H1 (cell line): ENCODE data around the gene BACE1. TPM values are rescaled to one million over a fixed set of nuclear protein-coding genes. Genes with fewer than 3 reads are reported as not detected.
"Not testable (repeated sequence)": the region's sequence is repeated elsewhere in the genome, so short reads cannot be mapped to it uniquely, and the experiment has no call there.

Experiments
- CTCF ChIA-PET: fragments of 300-600 bp; sonication (Branson Sonifier 250); formaldehyde crosslinking; loops from one replicate; lab custom pipeline; 2021; ENCODE audit not compliant: partially characterized antibody; lab: Charles Lee
- POLR2A ChIA-PET: fragments of 300-600 bp; sonication (Branson Sonifier 250); formaldehyde crosslinking; loops from one replicate; lab custom pipeline; 2021; ENCODE audit warnings: inconsistent platforms; ENCODE audit not compliant: partially characterized antibody; lab: Charles Lee
- DNase-seq, 2 experiments: peaks; one replicate each; pipeline versions ENCODE4 v3.0.0 to v3.0.0-alpha.2; 2010 to 2022; ENCODE audit warnings: low spot score in 2 of 2, low read depth in 1 of 2, mixed read lengths in 1 of 2
- FAIRE-seq: peaks from 2 replicates; lab custom pipeline; 2011; peaks lifted over from hg19 to GRCh38; lab: Jason Lieb, UNC
- H2AFZ ChIP-seq: 2 replicates; pipeline ENCODE4 v1.8.1; 2012; ENCODE audit warnings: low read length, inconsistent platforms
- H2AK5ac ChIP-seq: 2 replicates; pipeline ENCODE4 v1.6.1; 2013; ENCODE audit warnings: low read depth, low read length
- H2BK120ac ChIP-seq: replicated peaks from 2 replicates; pipeline ENCODE3; 2013; ENCODE audit warnings: low read depth, low read length, inconsistent platforms
- H2BK12ac ChIP-seq: 2 replicates; pipeline ENCODE4 v1.6.1; 2013; ENCODE audit warnings: low read depth, low read length
- H2BK15ac ChIP-seq: 2 replicates; pipeline ENCODE4 v1.6.1; 2013; ENCODE audit warnings: low read length
- H2BK20ac ChIP-seq: 2 replicates; pipeline ENCODE4 v1.6.1; 2013; ENCODE audit warnings: low read length
- H2BK5ac ChIP-seq: 2 replicates; pipeline ENCODE4 v1.6.1; 2013; ENCODE audit warnings: low read depth, low read length
- H3K14ac ChIP-seq: 2 replicates; pipeline ENCODE4 v1.6.1; 2013; ENCODE audit warnings: inconsistent platforms; ENCODE audit not compliant: insufficient read length
- H3K18ac ChIP-seq: 2 replicates; pipeline ENCODE4 v1.6.1; 2013; ENCODE audit warnings: low read length; ENCODE audit errors: extremely low read depth
- H3K23ac ChIP-seq: 2 replicates; pipeline ENCODE4 v1.6.1; 2013; ENCODE audit warnings: inconsistent platforms; ENCODE audit not compliant: insufficient read length
- H3K23me2 ChIP-seq: 2 replicates; pipeline ENCODE4 v1.6.1; 2013; ENCODE audit warnings: low read depth, low read length
- H3K27ac ChIP-seq: 2 replicates; pipeline ENCODE4 v1.6.1; 2011; ENCODE audit warnings: low read depth, low read length, inconsistent platforms
- H3K27me3 ChIP-seq, 4 experiments: replicated peaks in 1 of 4; 1 replicate in 1 of 4; 2 replicates in 3 of 4; pipeline versions ENCODE4 v1.6.1 to v1.8.1; 2011 to 2013; ENCODE audit warnings: low read length in 3 of 4, mild to moderate bottlenecking in 3 of 4, inconsistent platforms in 2 of 4, mixed read lengths in 2 of 4, moderate library complexity in 1 of 4; ENCODE audit not compliant: control insufficient read depth in 3 of 4, insufficient read depth in 3 of 4; ENCODE audit errors: extremely low read depth in 1 of 4
- H3K36me3 ChIP-seq, 4 experiments: 2 replicates each; pipeline versions ENCODE4 v1.6.1 to v1.8.1; 2011 to 2013; ENCODE audit warnings: mild to moderate bottlenecking in 4 of 4, low read length in 3 of 4, moderate library complexity in 2 of 4, control low read depth in 1 of 4, inconsistent platforms in 1 of 4; ENCODE audit not compliant: insufficient read depth in 4 of 4, control insufficient read depth in 2 of 4
- H3K4ac ChIP-seq: replicated peaks from 2 replicates; pipeline ENCODE3; 2013; ENCODE audit warnings: low read length, low read depth, mixed read lengths, inconsistent platforms; ENCODE audit not compliant: insufficient read length
- H3K4me1 ChIP-seq, 4 experiments: replicated peaks in 1 of 4; 1 replicate in 1 of 4; 2 replicates in 3 of 4; pipeline versions ENCODE4 v1.6.1 to v1.8.1; 2011 to 2013; ENCODE audit warnings: low read length in 3 of 4, inconsistent platforms in 2 of 4, mixed read lengths in 1 of 4; ENCODE audit not compliant: insufficient read depth in 4 of 4, control insufficient read depth in 3 of 4
- H3K4me2 ChIP-seq, 2 experiments: 2 replicates each; pipeline versions ENCODE4 v1.6.1 to v1.8.1; 2011 to 2013; ENCODE audit warnings: low read depth in 2 of 2, low read length in 2 of 2, control low read depth in 1 of 2, inconsistent platforms in 1 of 2, mild to moderate bottlenecking in 1 of 2; ENCODE audit not compliant: insufficient read depth in 1 of 2
- H3K4me3 ChIP-seq, 4 experiments: fragments of 200-600, 300-600 bp in 1 of 4; sonication (generic), shearing (Covaris generic), sonication (Bioruptor Twin) in 1 of 4; 2 replicates each; pipeline versions ENCODE4 v1.5.1 to v1.8.1; 2011 to 2016; ENCODE audit warnings: low read length in 4 of 4, low read depth in 3 of 4, control low read depth in 2 of 4, inconsistent platforms in 2 of 4, mild to moderate bottlenecking in 2 of 4, mixed read lengths in 1 of 4, moderate library complexity in 1 of 4; ENCODE audit not compliant: insufficient read depth in 2 of 4; ENCODE audit errors: extremely low read depth in 1 of 4
- H3K56ac ChIP-seq: replicated peaks from 2 replicates; pipeline ENCODE3; 2013; ENCODE audit warnings: low read depth, mild to moderate bottlenecking, mixed read lengths, low read length, inconsistent platforms; ENCODE audit not compliant: insufficient read length
- H3K79me1 ChIP-seq: 2 replicates; pipeline ENCODE4 v1.6.1; 2013; ENCODE audit warnings: low read depth, low read length, control low read depth
- H3K79me2 ChIP-seq, 2 experiments: 2 replicates each; pipeline versions ENCODE4 v1.6.1 to v1.8.1; 2012 to 2013; ENCODE audit warnings: low read length in 2 of 2, mild to moderate bottlenecking in 2 of 2, inconsistent platforms in 1 of 2; ENCODE audit not compliant: insufficient read depth in 2 of 2, control insufficient read depth in 1 of 2
- H3K9ac ChIP-seq, 4 experiments: replicated peaks in 1 of 4; 1 replicate in 1 of 4; 2 replicates in 3 of 4; pipeline versions ENCODE4 v1.6.1 to v1.8.1; 2011 to 2013; ENCODE audit warnings: low read depth in 3 of 4, low read length in 3 of 4, control low read depth in 2 of 4, mild to moderate bottlenecking in 2 of 4, moderate library complexity in 2 of 4, inconsistent platforms in 1 of 4; ENCODE audit errors: extremely low read depth in 1 of 4
- H3K9me3 ChIP-seq, 2 experiments: 2 replicates each; pipeline versions ENCODE4 v1.6.1 to v1.8.1; 2012 to 2013; ENCODE audit warnings: mild to moderate bottlenecking in 2 of 2, moderate library complexity in 2 of 2, control low read depth in 1 of 2, inconsistent platforms in 1 of 2, low read depth in 1 of 2, low read length in 1 of 2, mixed read lengths in 1 of 2; ENCODE audit not compliant: insufficient read depth in 2 of 2
- H4K20me1 ChIP-seq, 2 experiments: replicated peaks in 1 of 2; 2 replicates each; pipeline versions ENCODE3 to v1.8.1; 2011 to 2013; ENCODE audit warnings: inconsistent platforms in 2 of 2, low read length in 2 of 2, mild to moderate bottlenecking in 1 of 2; ENCODE audit not compliant: insufficient read depth in 2 of 2, control insufficient read depth in 1 of 2
- H4K5ac ChIP-seq: 2 replicates; pipeline ENCODE4 v1.6.1; 2013; ENCODE audit warnings: low read length, low read depth, mixed read lengths, inconsistent platforms; ENCODE audit not compliant: insufficient read length
- H4K8ac ChIP-seq: 2 replicates; pipeline ENCODE4 v1.8.0; 2013; ENCODE audit warnings: mild to moderate bottlenecking, moderate library complexity, low read length, inconsistent platforms; ENCODE audit not compliant: insufficient read depth; ENCODE audit errors: extremely low read depth
- H4K91ac ChIP-seq: replicated peaks from 2 replicates; pipeline ENCODE3; 2013; ENCODE audit warnings: low read length, mixed read lengths, inconsistent platforms; ENCODE audit not compliant: insufficient read length
- WGBS, 2 experiments: shearing (Covaris generic) in 1 of 2; methylation state at CpG; one replicate each; pipeline versions ENCODE4 v1.1.6 to v1.1.7; 2013 to 2015; ENCODE audit warnings: low lambda C conversion rate in 2 of 2, mixed read lengths in 2 of 2, inconsistent platforms in 1 of 2, low coverage in 1 of 2, missing lambda C conversion rate in 1 of 2; ENCODE audit not compliant: insufficient replicate concordance in 2 of 2, insufficient coverage in 1 of 2, insufficient read length in 1 of 2; ENCODE audit errors: extremely low coverage in 1 of 2, missing lambda C conversion rate in 1 of 2; 5-methylcytosine and 5-hydroxymethylcytosine counted together
- polyA plus RNA-seq, 7 experiments: library from polyadenylated mRNA; depleted of rRNA in 3 of 7; stranded (reverse) in 5 of 7; unstranded in 2 of 7; fragments of >200 nt in 5 of 7; fragments of 200-250 nt in 2 of 7; gene quantifications; 1 replicate in 5 of 7; 2 replicates in 1 of 7; 4 replicates in 1 of 7; pipeline versions ENCODE4 v1.2.1 to v1.2.3, GENCODE V29; 2011 to 2013; ENCODE audit warnings: missing spikeins in 2 of 7, mixed read lengths in 2 of 7
- total RNA-seq: library from RNA; stranded (reverse); fragmentation: NEBNext Ultra II Directional; extraction: Animal tissue kit (Norgen Biotek cat#: 25700); gene quantifications from 2 replicates; pipeline ENCODE4 v1.2.1, GENCODE V29; 2021

The BACE1 gene
- total and polyA plus RNA-seq, 2 of the 8 experiments (the other 6 are each of a cell fraction or from before 2014, with no cell fraction given) = 7.7 to 7.9 TPM

DNA sequence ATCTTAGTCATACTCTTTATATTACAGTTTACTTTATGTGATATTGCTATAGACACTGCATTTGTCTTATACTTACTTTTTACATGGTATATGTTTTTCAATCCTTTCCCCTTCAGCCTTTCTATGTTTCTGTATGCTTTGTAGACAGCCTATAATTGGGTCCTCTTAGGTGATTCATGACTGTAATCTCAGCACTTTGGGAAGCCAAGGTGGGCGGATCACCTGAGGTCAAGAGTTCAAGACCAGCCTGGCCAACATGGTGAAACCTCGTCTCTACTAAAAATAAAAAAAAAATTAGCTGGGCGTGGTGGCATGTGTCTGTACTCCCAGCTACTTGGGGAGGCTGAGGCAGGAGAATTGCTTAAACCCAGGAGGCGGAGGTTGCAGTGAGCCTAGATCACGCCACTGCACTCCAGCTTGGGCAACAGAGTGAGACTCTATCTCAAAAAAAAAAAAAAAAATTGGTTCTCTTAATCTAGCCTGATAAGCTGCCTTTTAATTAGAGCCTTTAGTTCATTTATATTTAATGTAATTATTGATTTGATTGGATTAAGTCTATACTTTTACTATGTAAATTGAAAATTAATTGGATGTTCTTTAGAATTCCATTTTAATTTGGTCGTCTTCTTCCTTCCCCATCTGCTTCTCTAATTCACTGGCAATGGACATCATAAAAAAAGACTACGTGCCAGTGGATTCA is 51.3 kb downstream of the BACE1 start:
- H3K27me3 ChIP-seq, POLR2A ChIA-PET, H4K20me1 ChIP-seq, H3K9me3 ChIP-seq, H2BK15ac ChIP-seq, H4K91ac ChIP-seq, H4K5ac ChIP-seq, FAIRE-seq, H3K27ac ChIP-seq, H3K79me1 ChIP-seq, H2BK20ac ChIP-seq, H3K36me3 ChIP-seq, H3K4me3 ChIP-seq, H2BK5ac ChIP-seq, H3K23me2 ChIP-seq, H2AK5ac ChIP-seq, H2BK120ac ChIP-seq, H3K18ac ChIP-seq, H4K8ac ChIP-seq, H3K4me2 ChIP-seq, H2BK12ac ChIP-seq, H3K56ac ChIP-seq, H2AFZ ChIP-seq, H3K4ac ChIP-seq, H3K4me1 ChIP-seq, H3K23ac ChIP-seq, DNase-seq, H3K9ac ChIP-seq, H3K79me2 ChIP-seq, H3K14ac ChIP-seq: not testable (repeated sequence)
- WGBS, 2 experiments = 91% methylated on average over 7 of the region's 7 CpGs; no CpG with 5 or more reads in 1 of the 2 experiments
- CTCF ChIA-PET = interaction anchor here (0.6 to 0.9 kb wide), 2 partner anchors 161 to 640 kb away, joined by 3 to 4 read pairs; no protein-coding TSS in a partner anchor
